Measurements from ENCODE around the gene UTS2B.

The UTS2B gene

DNA sequence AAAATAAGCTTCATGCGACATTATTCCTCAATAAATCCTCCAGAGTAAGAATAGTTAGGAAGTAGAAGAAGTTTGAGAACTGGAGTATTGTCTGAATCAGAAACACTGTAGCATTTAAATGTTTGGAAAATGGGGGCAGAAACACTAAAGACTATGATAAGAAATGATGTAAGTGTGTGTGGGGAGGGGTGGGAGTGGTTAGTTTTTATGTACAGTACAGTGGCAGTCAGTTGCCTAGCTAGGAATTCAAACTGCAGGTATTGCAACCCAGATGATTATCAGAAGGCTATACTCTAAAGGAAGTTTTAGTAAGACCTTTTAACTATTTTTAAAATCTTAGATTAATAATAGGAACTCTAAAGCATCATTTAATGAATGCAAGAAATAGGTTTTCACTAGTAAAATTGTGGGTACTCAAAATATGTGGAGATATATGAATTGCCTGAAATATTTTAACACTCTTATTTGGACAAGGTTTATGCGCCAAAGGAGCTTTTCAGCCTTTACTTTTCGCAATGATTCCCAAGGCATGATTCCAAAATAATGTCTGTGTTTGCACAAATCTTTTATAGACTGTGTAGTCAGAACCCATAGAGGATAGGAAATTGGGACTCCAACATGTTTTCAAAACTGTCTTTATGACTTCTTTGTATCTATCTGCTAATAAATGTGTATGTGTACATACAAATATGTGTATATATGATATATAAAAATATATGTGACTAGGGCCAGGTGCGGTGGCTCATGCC is 9.1 kb downstream of the UTS2B start:
- DNase-seq (ENCODE audit: low read depth), result no peak

DNA sequence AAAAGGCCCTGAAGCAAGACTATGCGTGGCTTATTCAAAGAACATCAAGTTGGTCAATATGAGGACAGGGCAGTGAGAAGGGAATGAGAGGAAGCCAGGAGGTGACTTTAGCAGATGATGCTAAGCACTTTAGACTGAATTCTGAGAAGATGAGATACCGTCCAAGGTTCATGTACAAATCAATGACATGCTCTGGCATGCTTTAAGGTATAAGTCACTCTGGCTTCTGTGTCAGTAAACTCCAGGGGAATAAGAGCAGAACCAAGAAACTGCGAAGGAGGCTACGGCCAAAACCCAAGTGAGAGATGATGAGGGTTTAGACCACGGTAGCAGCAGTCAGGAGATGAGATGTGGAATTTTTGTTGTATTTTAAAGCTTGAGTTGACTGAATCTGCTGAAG is 10.0 kb downstream of the UTS2B start:
- no peak for DNase-seq (ENCODE audit: low read depth)

DNA sequence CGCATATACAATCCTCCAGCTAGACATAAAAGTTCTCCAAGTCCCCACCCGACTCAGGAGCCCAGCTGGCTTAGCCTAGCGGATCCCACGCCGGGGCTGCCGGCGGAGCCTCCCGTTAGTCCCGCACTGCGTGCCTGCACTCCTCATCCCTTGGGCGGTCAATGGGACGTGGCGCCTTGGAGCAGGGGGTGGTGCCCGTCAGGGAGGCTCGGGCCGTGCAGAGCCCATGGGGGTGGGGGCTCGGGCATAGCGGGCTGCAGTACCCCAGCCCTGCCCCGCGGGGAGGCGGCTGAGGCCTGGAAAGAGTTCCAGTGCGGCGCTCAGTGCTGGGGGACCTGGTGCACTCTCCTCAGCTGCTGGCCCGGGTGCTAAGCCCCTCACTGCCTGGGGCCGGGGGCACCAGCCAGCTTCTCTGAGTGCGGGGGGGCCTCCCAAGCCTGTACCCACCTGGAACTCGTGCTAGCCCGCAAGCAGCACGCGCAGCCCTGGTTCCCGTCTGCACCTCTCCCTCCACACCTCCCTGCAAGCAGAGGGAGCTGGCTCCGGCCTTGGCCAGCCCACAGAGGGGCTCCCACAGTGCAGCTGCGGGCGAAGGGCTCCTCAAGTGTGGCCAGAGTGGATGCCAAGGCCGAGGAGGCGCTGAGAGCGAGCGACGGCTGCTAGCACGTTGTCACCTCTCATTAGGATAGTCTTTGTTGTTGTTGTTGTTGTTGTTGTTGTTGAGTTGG is 13.3 kb downstream of the UTS2B start:
- DNase-seq (ENCODE audit: low read depth), result no peak

DNA sequence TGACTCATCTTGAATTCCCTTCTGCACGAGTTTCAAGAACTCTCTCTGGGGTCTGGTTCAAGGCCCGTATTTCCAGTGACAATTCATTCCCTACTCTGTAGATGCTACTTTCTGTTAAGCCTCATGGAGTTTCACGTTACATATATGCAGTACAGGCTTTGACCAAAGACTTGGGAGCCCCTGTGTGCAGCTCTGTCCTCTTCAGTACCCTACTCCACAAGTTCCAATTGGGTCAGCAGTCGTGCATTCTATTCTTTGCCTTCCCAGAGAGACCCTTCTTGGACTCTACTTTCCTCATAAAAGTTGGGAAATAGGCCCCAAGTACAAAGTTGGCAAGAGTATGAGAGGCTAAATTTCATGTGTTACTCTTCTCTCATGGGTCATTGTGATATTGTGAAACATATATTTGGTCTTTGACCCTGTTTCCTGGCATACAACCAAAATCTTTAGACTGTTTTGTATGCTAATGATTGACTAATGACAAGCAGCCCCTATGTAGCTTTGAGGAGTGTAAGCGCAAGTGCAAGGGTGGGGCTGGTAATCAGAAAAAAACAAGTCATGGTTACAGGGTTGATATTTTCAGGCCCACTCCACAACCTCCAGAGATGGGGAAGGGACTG is 16.1 kb downstream of the UTS2B start:
- DNase-seq (ENCODE audit: low read depth), result no peak

DNA sequence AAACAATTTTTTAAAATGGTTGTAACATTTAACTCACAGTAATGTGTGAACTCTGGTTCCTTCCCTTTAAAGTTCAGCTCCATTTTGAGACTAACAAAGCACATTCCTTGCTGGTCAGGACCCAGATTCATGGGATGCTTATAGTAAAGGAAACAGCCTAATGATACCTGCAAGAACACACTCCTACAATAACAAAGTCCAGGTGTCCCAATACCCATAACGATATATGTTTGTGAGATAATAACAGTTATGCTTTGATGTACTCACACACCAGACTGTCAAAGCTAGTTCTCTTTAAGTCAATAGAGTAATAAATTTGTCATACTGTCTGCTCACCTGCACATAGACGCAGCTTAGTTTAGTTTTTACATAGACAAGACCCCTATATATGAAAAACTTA is 17.0 kb downstream of the UTS2B start:
- no peak for DNase-seq (ENCODE audit: low read depth)

- no peak for DNase-seq (ENCODE audit: low read depth)
These were observed 23.0 kb downstream of the UTS2B start for GRCh38 chr3:191307341-191307740.

- DNase-seq (ENCODE audit: low read depth), result no peak
These were observed 23.9 kb downstream of the UTS2B start for GRCh38 chr3:191306428-191306827.

- no peak for DNase-seq (ENCODE audit: low read depth)
These were observed 26.7 kb downstream of the UTS2B start for GRCh38 chr3:191303596-191303995.

- no peak for DNase-seq (ENCODE audit: low read depth)
These were observed 27.9 kb downstream of the UTS2B start for GRCh38 chr3:191302451-191302850.

DNA sequence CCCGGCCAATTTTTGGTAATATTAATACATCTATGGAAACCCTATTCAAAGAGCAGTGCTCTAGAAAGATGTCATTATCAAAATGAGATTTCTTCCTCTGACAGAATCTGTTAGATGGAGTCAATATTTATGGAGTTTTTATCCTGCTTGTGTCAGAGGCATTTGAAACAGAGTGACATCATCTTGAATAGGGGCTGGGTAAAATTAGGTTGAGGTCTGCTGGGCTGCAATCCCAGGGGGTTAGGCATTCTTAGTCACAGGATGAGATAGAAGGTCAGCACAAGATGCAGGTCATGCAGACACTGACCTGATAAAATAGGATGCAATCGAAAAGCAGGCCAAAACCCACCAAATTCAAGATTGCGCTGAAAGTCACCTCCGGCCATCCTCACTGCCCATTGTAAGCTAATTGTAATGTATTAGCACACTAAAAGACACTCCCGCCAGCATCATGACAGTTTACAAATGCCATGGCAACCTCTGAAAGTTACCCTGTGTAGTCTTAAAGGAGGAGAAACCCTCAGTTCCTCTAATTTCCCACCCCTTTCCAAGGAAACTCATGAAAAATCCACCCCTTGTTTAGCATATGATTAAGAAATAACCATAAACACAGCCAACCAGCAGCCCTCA is 28.4 kb downstream of the UTS2B start:
- DNase-seq (ENCODE audit: low read depth), result no peak

- no peak for DNase-seq (ENCODE audit: low read depth)
These were observed 29.3 kb downstream of the UTS2B start for GRCh38 chr3:191301017-191301416.

- DNase-seq (ENCODE audit: low read depth), result no peak
These were observed 29.9 kb downstream of the UTS2B start for GRCh38 chr3:191300422-191300821.

DNA sequence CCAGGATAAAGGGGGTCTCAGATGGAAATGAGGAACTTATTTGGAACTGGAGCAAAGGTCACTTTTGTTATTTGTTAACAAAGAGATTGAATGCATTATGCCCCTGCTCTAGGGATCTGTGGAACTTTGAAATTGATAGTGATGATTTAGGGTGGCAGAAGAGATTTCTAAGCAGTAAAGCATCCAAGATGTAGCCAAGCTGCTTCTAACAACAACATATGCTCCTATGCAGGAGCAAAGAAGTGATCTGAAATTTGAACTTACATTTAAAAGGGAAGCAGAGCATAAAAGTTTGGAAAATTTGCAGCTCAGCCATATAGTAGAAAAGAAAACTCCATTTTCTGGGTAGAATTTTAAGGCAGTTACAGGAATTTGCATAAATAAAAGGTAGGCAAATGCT is 31.5 kb downstream of the UTS2B start:
- no peak for DNase-seq (ENCODE audit: low read depth)

- no peak for DNase-seq (ENCODE audit: low read depth)
These were observed 34.2 kb downstream of the UTS2B start for GRCh38 chr3:191296041-191296541.

GRCh38 chr3:191294291-191294690 is 36.0 kb downstream of the UTS2B start:
- DNase-seq (ENCODE audit: low read depth), result no peak

DNA sequence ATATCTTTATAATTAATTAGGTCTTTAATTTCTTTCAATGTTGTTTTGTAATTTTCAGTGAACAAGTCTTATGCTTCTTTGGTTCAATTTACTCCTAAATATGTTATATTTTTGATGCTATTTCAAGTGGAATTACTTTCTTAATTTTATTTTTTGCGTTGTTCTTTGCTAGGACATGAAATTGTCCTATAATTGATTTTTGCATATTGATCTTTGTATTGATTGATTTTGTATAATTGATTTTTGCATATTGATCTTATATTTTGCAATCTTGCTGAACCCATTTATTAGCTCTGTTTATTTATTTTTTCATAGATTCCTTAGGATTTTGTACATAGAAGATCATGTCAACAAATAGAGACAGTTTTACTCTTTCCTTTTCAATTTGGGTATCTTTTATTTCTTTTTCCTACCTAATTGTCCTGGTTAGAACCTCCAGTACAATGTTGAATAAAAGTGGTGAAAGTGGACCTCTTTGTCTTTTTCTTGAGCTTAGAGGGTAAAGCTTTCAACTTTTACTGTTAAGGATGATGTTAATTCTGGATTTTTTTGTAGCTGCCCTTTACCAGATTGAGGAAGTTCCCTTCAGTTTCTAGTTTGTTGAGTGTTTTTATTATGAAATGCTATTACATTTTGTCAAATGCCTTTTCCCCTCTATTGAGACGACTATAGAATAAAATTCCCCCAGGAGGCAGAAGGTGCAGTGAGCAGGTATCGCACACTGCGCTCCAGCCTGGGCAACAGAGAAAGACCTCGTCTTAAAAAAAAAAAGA is 37.9 kb downstream of the UTS2B start:
- DNase-seq (ENCODE audit: low read depth), result no peak

- DNase-seq (ENCODE audit: low read depth), result peak; percentile 29
These were observed 39.9 kb downstream of the UTS2B start for GRCh38 chr3:191290311-191291025.

- DNase-seq (ENCODE audit: low read depth), result no peak
These were observed 46.9 kb downstream of the UTS2B start for GRCh38 chr3:191283400-191283799.

DNA sequence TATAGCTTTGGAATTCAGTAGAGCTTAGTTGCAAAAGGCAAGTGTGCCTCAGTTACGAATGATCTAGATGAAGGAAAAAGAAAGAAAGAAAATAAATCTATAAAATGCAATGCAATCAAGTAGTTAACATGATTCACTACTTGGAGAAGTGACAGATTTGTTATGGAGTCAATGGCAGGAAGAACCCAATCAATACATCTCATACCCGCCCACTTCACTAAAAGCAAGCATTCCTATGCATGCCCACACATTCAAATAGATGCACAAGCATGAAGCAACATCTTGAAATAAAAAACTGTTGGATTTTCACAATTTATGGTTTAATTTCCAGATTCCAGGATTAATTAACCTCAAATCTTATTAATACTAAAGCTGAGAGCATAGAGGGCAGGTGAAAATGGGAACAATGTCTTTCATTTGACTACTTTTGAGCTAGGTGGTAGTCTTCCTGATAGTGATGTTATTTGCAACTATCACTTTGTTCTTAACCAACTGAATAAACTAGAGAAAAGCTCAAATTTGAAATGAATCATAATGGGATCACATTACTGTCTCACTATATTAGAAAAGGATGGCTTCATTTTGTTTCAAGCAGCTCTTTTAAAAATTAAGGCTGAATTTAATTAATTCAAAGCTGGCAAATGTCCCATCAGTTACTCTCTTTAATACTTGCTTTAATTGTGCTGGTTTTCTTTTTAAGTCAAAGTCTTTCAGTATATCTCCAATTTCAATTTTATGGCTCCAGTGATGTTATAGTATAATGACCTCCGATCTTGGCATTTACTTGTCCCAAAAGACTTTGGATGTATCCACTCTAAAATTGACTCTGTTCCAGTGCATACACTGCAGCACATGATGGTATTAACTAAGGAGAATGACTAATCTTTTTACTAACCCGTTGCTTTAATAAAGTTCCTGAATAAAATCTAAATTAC is 47.8 kb downstream of the UTS2B start:
- DNase-seq (ENCODE audit: low read depth), result peak; percentile 72

GRCh38 chr3:191280882-191281281 is 49.4 kb downstream of the UTS2B start:
- DNase-seq (ENCODE audit: low read depth), result no peak

Data from stromal cell of bone marrow (primary cell).